ENCODE measurements around the gene BEST4. TPM values are rescaled to one million over a fixed set of nuclear protein-coding genes. Genes with fewer than 3 reads are reported as not detected.
A peak's percentile ranks its signal among the peaks of the same experiment; 100 is the strongest.
"Not testable (repeated sequence)": the region's sequence is repeated elsewhere in the genome, so short reads cannot be mapped to it uniquely, and the experiment has no call there.

Gene BEST4
- polyA plus RNA-seq, 3 donors, result 0.16 to 0.21 TPM; not detected in 1

DNA sequence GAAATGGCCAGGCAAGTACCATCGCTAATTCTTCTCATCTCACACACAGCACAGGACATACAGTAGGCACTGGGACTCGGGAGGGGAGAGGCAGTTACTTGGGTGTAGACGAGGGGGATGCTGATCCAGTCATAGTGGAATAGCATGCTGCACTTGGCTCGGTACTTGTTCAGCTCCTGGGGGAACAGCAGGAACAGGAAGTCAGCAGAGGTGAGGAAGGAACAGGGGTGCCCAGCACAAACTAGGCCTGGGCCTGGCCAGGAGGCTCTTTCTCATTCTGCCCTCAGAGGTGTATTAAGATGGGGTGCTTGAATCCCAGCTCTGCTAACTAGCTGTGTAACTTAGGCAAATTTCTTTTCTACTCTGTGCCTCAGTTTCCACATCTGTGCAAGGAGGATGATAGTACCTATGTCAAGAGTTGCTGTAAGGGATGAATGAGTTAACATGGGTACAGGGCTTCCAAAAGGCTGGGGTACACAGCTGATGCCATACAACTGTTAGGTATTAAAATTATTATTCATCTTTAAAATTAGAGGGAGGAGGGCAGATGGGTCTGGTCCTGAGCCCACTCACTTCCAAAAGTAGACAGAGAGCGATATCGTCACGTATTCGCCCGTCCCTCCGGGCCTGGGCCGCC, 2.4 kb downstream of the BEST4 start:
- no peak overlapping the region for H3K27ac ChIP-seq (ENCODE audit: low read depth, low read length)
- WGBS, 3 donors, result 32 to 35% (median 33%) methylated on average over 11 of the region's 11 CpGs

- H3K27ac ChIP-seq (ENCODE audit: low read depth, low read length), result no peak overlapping the region
- 78 to 90% (median 86%) methylated on average over 5 to 6 of the region's 6 CpGs for WGBS, 3 donors
Measured at GRCh38 chr1:44785029-44785380, 3.0 kb downstream of the BEST4 start.

DNA sequence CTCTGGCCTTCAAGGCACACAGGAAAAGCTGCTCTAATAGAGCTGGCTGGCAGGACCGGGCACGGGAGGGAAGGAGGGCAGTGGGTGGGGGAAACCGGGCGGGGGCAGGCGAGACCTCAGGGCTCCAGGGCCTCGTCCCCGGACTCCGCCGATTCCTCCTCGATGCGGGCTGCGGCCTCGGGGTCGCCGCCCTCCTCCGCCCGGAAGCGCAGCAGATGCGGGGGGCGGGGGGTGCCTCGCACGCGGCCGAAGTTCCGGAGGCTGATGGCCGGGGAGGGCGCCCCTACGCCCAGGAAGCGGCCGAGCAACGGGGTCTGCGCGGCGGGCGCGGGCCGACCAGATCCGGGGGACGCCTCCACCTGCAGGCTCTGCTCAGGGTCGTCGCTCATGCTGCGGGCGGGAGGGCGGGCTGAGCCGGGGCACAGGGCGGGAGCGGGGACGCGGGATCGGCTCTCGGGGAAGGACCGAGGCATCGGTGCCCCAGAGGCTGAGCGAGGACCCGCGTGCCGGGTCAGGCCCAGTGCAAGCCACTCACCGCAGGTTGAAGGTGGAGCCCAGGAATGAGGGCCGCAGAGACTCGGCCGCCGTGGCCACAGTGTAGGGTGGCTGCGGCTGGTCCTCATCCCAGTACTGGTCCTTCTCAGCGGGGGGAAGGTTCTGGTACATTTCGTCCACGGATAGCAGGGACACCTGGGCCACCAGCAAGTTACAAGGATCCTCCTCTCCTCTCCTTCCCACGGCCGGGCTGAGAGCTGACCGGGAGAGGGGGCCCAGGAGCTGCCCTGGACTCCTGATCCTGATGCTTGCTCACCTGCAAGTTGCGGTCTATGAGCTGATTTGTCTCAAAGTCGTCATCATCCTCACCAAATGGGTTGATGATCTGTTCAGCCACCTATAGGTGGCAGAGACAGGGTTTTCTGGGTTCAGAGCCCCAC, 3.6 kb downstream of the BEST4 start:
- WGBS, 3 donors, result 5 to 12% (median 9%) methylated on average over 62 to 71 of the region's 71 CpGs
- no peak overlapping the region for H3K27ac ChIP-seq (ENCODE audit: low read depth, low read length)

- no peak overlapping the region for H3K27ac ChIP-seq (ENCODE audit: low read depth, low read length)
- WGBS, 3 donors, result 46 to 54% (median 52%) methylated on average over 8 of the region's 8 CpGs
Measured at GRCh38 chr1:44783697-44784093, 4.3 kb downstream of the BEST4 start.

- H3K27ac ChIP-seq (ENCODE audit: low read depth, low read length), result no peak overlapping the region
- WGBS, 3 donors, result 91 to 95% (median 93%) methylated on average over 14 of the region's 14 CpGs
Measured at GRCh38 chr1:44780583-44781121, 7.3 kb downstream of the BEST4 start.

- 89 to 96% (median 96%) methylated on average over 6 of the region's 6 CpGs for WGBS, 3 donors
- H3K27ac ChIP-seq (ENCODE audit: low read depth, low read length), result no peak overlapping the region
Measured at GRCh38 chr1:44778705-44779576, 9.0 kb downstream of the BEST4 start.

GRCh38 chr1:44777969-44778635, 9.9 kb downstream of the BEST4 start:
- H3K27ac ChIP-seq (ENCODE audit: low read depth, low read length), result no peak overlapping the region
- WGBS, 3 donors, result 63 to 73% (median 69%) methylated on average over 13 of the region's 13 CpGs

- no peak overlapping the region for H3K27ac ChIP-seq (ENCODE audit: low read depth, low read length)
- 79 to 83% (median 83%) methylated on average over 14 of the region's 14 CpGs for WGBS, 3 donors
Measured at GRCh38 chr1:44777547-44777946, 10.4 kb downstream of the BEST4 start.

GRCh38 chr1:44776730-44777068, 11.3 kb downstream of the BEST4 start:
- peak overlapping the region; percentile 40 for H3K27ac ChIP-seq (ENCODE audit: low read depth, low read length)
- 49 to 62% (median 53%) methylated on average over 12 of the region's 12 CpGs for WGBS, 3 donors

- WGBS, 3 donors, result 4 to 8% (median 6%) methylated on average over 36 of the region's 36 CpGs
- H3K27ac ChIP-seq (ENCODE audit: low read depth, low read length), result peak overlapping the region; percentile 40
Measured at GRCh38 chr1:44775930-44776729, 11.8 kb downstream of the BEST4 start.

DNA sequence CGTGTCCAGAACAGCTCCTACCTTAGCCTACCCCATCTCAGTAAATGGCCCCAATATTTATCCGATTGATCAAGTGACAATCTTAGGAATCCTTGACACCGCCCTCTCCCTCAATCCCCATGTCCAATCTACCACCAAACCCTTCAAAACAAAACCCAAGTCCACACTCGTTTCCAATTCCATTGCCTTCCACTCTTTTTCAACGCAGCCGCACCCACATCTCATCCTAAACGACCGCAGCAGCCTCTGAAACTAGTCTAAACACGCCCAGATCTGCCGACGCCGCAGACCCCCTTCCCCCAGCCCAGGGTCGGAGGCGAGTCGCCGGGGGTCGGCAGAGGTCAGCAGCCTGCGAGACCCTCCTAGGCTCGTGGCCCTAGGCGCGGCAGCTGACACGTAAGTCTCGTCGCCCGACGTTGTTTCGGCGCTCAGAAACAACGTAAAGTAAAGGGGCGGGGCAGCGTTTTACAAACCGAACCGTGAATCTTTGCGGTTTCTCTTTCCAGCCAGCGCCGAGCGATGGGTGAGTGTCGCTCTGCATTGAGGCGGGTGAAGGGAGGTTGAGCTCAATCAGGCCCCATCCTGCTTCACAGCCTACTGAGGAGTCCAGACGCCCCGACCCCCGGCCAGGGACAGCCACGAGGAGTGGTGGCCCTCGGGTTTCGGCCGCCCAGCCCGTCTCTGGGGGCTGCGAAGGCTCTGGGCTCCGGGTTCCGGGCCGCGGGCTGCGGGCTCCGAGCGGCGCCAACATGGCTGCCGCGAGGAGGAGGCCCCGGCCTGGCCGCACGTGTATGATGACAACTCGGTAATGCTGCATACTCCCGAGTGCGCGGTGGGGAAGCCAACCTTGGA, 12.7 kb downstream of the BEST4 start, which contains the start of gene RPS8:
Gene RPS8 (plus strand): TSS at position 463 of the 852 bp plus-strand sequence. CDS start 57 bp downstream, at position 520.
- 0% methylated on average over 65 of the region's 65 CpGs for WGBS, 3 donors
- peak within 1 kb of the TSS; percentile 76 for H3K27ac ChIP-seq (ENCODE audit: low read depth, low read length)

GRCh38 chr1:44766421-44766820, 21.5 kb downstream of the BEST4 start:
- WGBS, 3 donors, result 93 to 95% (median 95%) methylated on average over 6 of the region's 6 CpGs
- not testable (repeated sequence) for H3K27ac ChIP-seq (ENCODE audit: low read depth, low read length)

DNA sequence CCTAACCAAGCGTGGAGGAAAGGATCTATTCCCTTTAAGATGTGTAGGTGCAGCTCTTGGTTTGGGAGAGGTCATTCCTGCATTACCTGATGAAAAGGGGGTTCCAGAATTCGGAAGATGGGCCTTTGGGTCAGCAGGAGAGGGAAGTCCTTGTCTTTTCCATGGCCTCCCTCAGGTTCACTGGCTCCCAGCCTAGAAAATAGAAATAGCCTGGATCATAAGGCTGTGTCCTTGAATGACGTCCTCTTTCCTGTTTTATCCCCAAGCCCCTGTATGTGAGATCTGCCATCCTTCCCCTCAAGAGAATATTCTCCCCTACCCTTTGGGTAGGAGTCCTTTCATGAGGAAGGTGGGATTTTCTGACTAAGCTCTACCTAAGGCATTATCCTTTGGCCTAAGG, 27.1 kb downstream of the BEST4 start:
- H3K27ac ChIP-seq (ENCODE audit: low read depth, low read length), result no peak overlapping the region
- 81 to 91% (median 86%) methylated on average over 3 of the region's 3 CpGs for WGBS, 3 donors

GRCh38 chr1:44759077-44759476, 28.9 kb downstream of the BEST4 start:
- 91 to 96% (median 91%) methylated on average over 11 of the region's 11 CpGs for WGBS, 3 donors

GRCh38 chr1:44757420-44757819, 30.6 kb downstream of the BEST4 start:
- WGBS, 3 donors, result 92 to 100% (median 95%) methylated on average over 2 of the region's 2 CpGs
- H3K27ac ChIP-seq (ENCODE audit: low read depth, low read length), result no peak overlapping the region

More at GRCh38 chr1:44759077-44759476, 28.9 kb downstream of the BEST4 start:
- H3K27ac ChIP-seq (ENCODE audit: low read depth, low read length), result no peak overlapping the region

DNA sequence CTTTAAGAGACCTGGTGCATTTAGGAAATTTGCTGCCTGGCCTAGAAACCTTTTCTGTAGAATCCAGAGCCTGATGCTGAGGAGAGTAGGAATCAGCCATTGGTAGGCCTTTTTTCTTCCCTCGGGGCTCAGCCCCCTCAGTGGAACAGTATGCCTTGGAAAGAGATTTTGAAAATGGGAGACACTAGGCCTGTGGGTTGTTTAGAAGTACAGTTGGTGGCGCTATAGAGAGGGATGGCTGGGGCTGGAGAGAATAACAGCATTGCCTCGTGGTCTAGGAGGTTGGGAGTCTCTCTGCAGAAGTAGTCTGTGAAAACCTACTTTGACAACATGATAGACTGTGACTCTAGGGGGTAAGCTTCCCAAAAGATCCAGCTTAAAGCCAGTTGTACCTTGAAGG, 40.1 kb downstream of the BEST4 start:
- WGBS, 3 donors, result 89 to 92% (median 92%) methylated on average over 3 of the region's 3 CpGs
- H3K27ac ChIP-seq (ENCODE audit: low read depth, low read length), result no peak overlapping the region
